ENCODE measurements around the gene SLC35A4.

DNA sequence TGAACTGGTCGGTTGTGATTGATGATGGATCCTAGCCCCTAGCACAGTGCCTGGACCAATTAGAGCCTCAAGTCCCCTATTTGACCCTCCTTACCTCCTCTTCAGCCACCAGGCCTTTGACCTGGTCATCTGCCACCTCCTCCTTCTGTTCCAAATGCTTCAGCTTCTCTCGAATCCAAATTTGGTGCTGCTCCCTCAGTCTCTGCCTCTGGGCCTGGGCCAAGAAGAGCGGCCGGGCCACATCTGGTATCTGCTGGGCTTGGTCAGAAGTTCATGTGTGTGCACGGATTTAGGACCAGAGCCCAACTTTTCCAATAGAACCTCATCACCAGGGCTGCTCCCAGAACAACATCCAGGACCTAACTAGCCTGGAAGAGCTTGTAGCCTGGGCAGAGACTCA is 6.5 kb downstream of the SLC35A4 start:
- TF ChIP-seq EZH2phosphoT487 (IDR thresholded peaks at IDR 0.05; ENCODE audit: insufficient read depth, low read depth) (no peak), EZH2 (IDR thresholded peaks at IDR 0.05; ENCODE audit: insufficient read depth, poor library complexity, severe bottlenecking) (no peak)

Data from GM23248 (cell line).